ENCODE results near the gene TSPAN11.

- TF ChIP-seq, protein P1, sequence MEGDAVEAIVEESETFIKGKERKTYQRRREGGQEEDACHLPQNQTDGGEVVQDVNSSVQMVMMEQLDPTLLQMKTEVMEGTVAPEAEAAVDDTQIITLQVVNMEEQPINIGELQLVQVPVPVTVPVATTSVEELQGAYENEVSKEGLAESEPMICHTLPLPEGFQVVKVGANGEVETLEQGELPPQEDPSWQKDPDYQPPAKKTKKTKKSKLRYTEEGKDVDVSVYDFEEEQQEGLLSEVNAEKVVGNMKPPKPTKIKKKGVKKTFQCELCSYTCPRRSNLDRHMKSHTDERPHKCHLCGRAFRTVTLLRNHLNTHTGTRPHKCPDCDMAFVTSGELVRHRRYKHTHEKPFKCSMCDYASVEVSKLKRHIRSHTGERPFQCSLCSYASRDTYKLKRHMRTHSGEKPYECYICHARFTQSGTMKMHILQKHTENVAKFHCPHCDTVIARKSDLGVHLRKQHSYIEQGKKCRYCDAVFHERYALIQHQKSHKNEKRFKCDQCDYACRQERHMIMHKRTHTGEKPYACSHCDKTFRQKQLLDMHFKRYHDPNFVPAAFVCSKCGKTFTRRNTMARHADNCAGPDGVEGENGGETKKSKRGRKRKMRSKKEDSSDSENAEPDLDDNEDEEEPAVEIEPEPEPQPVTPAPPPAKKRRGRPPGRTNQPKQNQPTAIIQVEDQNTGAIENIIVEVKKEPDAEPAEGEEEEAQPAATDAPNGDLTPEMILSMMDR (IDR thresholded peaks at IDR 0.05), result no peak
- 0 out of 2 replicates have a peak, but pooled peaks have one; percentile 47 for TF ChIP-seq KAT7 (CRISPR knock-in tag; IDR thresholded peaks at IDR 0.05; ENCODE audit: borderline replicate concordance)
- TF ChIP-seq ZSCAN18 (CRISPR knock-in tag; IDR thresholded peaks at IDR 0.05), result no peak
- TF ChIP-seq IRF1 (CRISPR knock-in tag; IDR thresholded peaks at IDR 0.05), result peak; percentile 40; the same call in 1 of the 2 replicates
- no peak for TF ChIP-seq MAX (CRISPR knock-in tag; IDR thresholded peaks at IDR 0.05)
- no peak for TF ChIP-seq JUN (CRISPR knock-in tag; IDR thresholded peaks at IDR 0.05)
- TF ChIP-seq MLX (CRISPR knock-in tag; IDR thresholded peaks at IDR 0.05), result no peak
- TF ChIP-seq, protein P2, sequence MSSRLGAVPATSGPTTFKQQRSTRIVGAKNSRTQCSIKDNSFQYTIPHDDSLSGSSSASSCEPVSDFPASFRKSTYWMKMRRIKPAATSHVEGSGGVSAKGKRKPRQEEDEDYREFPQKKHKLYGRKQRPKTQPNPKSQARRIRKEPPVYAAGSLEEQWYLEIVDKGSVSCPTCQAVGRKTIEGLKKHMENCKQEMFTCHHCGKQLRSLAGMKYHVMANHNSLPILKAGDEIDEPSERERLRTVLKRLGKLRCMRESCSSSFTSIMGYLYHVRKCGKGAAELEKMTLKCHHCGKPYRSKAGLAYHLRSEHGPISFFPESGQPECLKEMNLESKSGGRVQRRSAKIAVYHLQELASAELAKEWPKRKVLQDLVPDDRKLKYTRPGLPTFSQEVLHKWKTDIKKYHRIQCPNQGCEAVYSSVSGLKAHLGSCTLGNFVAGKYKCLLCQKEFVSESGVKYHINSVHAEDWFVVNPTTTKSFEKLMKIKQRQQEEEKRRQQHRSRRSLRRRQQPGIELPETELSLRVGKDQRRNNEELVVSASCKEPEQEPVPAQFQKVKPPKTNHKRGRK (CRISPR knock-in tag; IDR thresholded peaks at IDR 0.05; ENCODE audit: borderline replicate concordance), result no peak
- no peak for TF ChIP-seq EMX1 (CRISPR knock-in tag; IDR thresholded peaks at IDR 0.05)
- no peak for TF ChIP-seq CREM (CRISPR knock-in tag; IDR thresholded peaks at IDR 0.05)
- TF ChIP-seq ATF1 (CRISPR knock-in tag; IDR thresholded peaks at IDR 0.05), result no peak
- TF ChIP-seq PREB (CRISPR knock-in tag; IDR thresholded peaks at IDR 0.05; ENCODE audit: borderline replicate concordance), result no peak
- TF ChIP-seq USF1 (CRISPR knock-in tag; IDR thresholded peaks at IDR 0.05), result no peak
Observed at GRCh38 chr12:30926243-30927221, at the start of gene TSPAN11.
